Left colon (tissue), 2 donors: Measurements from ENCODE around the gene CDT1. TPM values are rescaled to one million over a fixed set of nuclear protein-coding genes. Genes with fewer than 3 reads are reported as not detected.
"Not testable (repeated sequence)": the region's sequence is repeated elsewhere in the genome, so short reads cannot be mapped to it uniquely, and the experiment has no call there.

ENCODE experiments used
- ATAC-seq: fragments of 200-7000 bp; cut with Tn5 transposase; one replicate; pipeline ENCODE4 v1.9.1; 2020; ENCODE audit warnings: mild to moderate bottlenecking, moderate library complexity
- DNase-seq, 2 donors: peaks; one replicate each; pipeline ENCODE4 v3.0.0-alpha.2; 2020
- intact Hi-C, 2 donors: fragments of 100-400 bp; cut with DNase I in 1 of 2; cut with micrococcal nuclease in 1 of 2; formaldehyde crosslinking; loops; one replicate each; pipeline versions ENCODE4 v1.11.2 to v1.14.0; 2022; cut with DNase I, micrococcal nuclease
- total RNA-seq, 2 donors: library from RNA; stranded (reverse); fragmentation: NEBNext Ultra II Directional; extraction: Animal tissue kit (Norgen Biotek cat#: 25700); gene quantifications; one replicate each; pipeline ENCODE4 v1.2.1, GENCODE V29; 2021
- donor health status: DM: no; HTN: no; CAD: no.
- donor health status: DM: yes; HTN: yes; CAD: no.

Gene CDT1
- total RNA-seq, 2 donors from 2014 or later = 6.8 to 14.8 TPM

GRCh38 chr16:88766975-88767374 is 36.6 kb upstream of the CDT1 start:
- ATAC-seq = no peak
- intact Hi-C loops = no loop called here
- DNase-seq = no peak

DNA sequence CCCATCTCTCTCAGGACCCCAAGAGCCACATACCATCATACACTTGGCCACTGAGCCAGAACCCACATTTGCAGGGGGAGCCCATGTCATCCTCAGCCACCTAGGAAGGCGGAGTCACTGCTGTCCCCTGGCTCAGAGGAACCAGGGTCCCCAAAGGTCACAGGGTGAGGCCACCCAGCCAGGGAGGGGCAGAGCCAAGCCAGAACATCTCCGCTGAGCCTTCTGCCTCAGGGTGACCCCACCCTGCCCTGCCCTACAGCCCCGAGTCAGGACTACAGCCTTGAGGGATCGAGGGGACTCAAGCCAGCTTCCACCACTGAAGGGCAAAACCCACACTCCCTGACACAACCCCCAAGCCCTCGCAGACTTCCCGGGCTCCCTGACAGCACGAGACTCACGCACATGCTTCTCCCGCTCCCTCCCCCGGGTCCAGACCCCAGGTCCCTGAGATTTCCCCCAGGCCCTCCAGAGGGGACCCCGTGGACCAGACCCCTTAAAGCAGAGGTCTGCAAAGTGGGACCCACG is 36.0 kb upstream of the CDT1 start:
- no peak for DNase-seq
- no peak for ATAC-seq
- intact Hi-C loops = no loop called here

GRCh38 chr16:88768071-88768783 is 35.4 kb upstream of the CDT1 start:
- intact Hi-C loops = no loop called here
- DNase-seq = peak in 1 of 2 donors; percentile 78
- ATAC-seq = no peak

GRCh38 chr16:88769617-88770460 is 33.8 kb upstream of the CDT1 start:
- intact Hi-C loops = no loop called here
- DNase-seq = peak; percentile 76 to 79
- peak; percentile 62 for ATAC-seq

DNA sequence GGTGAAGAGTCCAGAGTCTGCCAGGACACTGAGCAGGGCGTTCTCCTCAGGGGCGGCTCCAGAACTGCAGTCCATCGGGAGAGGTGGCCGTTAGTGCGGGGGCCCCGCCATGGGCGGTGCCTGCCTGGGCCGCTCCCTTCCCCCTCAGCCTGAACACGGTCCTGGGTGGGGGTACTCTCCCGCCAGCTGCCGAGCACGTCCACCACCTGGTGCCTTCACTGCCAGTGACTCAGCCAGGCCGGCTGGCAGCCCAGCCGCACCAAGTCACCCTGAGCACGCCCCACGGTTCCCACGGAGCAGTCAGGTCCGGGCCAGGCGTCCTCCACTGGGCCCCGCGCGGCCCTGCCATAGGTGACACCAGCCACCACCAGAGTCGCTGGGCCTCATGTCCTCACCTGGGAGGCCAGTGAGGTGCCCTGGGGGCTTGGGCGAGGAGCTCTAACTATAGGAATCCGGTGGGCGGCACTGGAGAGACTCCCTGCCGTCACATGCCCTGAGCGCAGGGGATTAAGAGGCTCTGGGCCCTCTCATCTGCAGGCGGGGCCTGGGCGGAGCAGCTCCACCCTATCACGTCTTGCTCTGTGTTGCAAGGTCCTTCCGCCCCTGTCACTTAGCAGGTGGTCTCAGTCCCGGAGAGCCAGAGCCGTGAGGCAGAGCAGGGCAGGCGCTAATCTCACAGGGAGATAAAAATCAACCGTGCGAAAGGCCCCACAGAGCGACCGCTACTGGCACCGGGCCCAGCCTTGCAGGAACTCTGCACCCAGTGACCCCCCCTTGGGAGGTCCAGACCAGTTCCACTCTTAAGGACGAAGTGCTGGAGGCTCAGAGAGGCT is 32.9 kb upstream of the CDT1 start:
- DNase-seq (peak; percentile 77 to 86), ATAC-seq (peak; percentile 77)
- intact Hi-C loops = no loop called here

GRCh38 chr16:88771294-88771772 is 32.3 kb upstream of the CDT1 start:
- DNase-seq (no peak), ATAC-seq (no peak)
- intact Hi-C loops = no loop called here

- DNase-seq, ATAC-seq, intact Hi-C loops: not testable (repeated sequence)
Measured at GRCh38 chr16:88771781-88772180, 31.8 kb upstream of the CDT1 start.

GRCh38 chr16:88772871-88773811 is 30.4 kb upstream of the CDT1 start:
- intact Hi-C loops = no loop called here
- ATAC-seq (no peak), DNase-seq (peak; percentile 40 to 78)

DNA sequence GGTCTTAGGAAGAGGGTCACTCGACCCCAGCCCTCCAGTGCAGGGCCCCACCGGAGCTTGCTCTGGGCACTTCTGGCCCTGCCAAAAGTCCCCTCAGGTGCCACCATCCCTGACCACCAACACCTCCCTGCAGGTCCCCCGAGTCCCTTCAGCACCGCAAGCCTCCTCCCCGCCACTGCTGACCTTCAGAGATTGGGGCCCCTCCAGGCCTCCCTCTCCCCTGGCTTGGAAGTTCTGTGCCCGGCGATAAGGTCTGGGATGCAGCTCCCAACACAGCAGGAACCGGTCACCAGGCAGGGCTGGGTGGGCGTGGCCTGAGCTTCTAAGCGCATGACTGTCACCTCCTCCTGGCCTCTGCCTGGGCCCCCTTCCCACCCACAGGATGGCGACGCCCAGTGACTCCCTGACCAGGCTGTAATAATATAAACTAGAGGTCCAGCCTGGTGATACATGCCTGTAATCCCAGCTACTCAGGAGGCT is 29.7 kb upstream of the CDT1 start:
- ATAC-seq = no peak
- DNase-seq = peak; percentile 72 to 73
- intact Hi-C loops = no loop called here

- DNase-seq = no peak
- intact Hi-C loops = no loop called here
- ATAC-seq = no peak
Measured at GRCh38 chr16:88774544-88775393, 28.8 kb upstream of the CDT1 start.

- DNase-seq = no peak
- ATAC-seq = no peak
- intact Hi-C loops = no loop called here
Measured at GRCh38 chr16:88775825-88776224, 27.8 kb upstream of the CDT1 start.

GRCh38 chr16:88777471-88778270 is 25.9 kb upstream of the CDT1 start:
- intact Hi-C loops = no loop called here
- ATAC-seq (no peak), DNase-seq (no peak)

DNA sequence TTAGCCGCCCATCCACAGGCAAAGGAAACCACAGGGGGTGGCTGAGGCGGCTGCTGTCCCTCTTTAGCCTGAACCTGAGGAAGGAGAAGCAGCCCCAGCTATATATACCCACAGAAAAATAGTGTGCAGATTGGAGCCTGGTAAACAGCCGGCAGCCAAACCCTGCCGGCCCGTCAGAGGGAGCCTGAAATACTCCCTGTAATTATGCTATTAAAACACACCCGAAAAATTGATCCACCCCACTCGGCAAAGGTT is 25.4 kb upstream of the CDT1 start:
- no peak for DNase-seq
- no peak for ATAC-seq
- intact Hi-C loops = no loop called here

- intact Hi-C loops = no loop called here
- ATAC-seq (no peak), DNase-seq (no peak)
Measured at GRCh38 chr16:88778541-88779065, 25.0 kb upstream of the CDT1 start.

- ATAC-seq = no peak
- intact Hi-C loops = loop anchor here in 1 of 2 donors (5.0 kb wide), 1 partner anchor 32 kb away; no protein-coding TSS in a partner anchor
- no peak for DNase-seq
Measured at GRCh38 chr16:88779406-88780141, 24.0 kb upstream of the CDT1 start.
